OCI-LY3 (cell line): ENCODE measurements around the gene AMDHD1.
"Not testable (repeated sequence)": the region's sequence is repeated elsewhere in the genome, so short reads cannot be mapped to it uniquely, and the experiment has no call there.

Source experiments
- H2AFZ ChIP-seq: fragments of 200-600, 300-600 bp; shearing (Covaris generic); 2 replicates; pipeline ENCODE4 v1.6.0; 2014; ENCODE audit warnings: antibody characterized with exemption, low read depth, low read length
- H3K27ac ChIP-seq: fragments of 200-600, 300-600 bp; sonication (generic); 2 replicates; pipeline ENCODE4 v1.5.1; 2014; ENCODE audit warnings: mild to moderate bottlenecking, low read length, moderate library complexity, mixed read lengths
- H3K27me3 ChIP-seq: fragments of 200-600, 300-600 bp; sonication (generic); 2 replicates; pipeline ENCODE4 v1.6.1; 2014; ENCODE audit warnings: low read depth, low read length, mixed read lengths
- H3K36me3 ChIP-seq: fragments of 200-600, 300-600 bp; sonication (generic); replicated peaks from 2 replicates; pipeline ENCODE3; 2014; ENCODE audit warnings: low read depth, low read length, mixed read lengths
- H3K4me1 ChIP-seq: fragments of 300-600, 200-600 bp; sonication (generic); 2 replicates; pipeline ENCODE4 v1.6.1; 2014; ENCODE audit warnings: low read length, mixed read lengths
- H3K4me2 ChIP-seq: fragments of 200-600, 300-600 bp; sonication (generic); 2 replicates; pipeline ENCODE4 v1.6.1; 2014; ENCODE audit warnings: low read length, mixed read lengths
- H3K4me3 ChIP-seq: fragments of 300-600, 200-600 bp; sonication (generic); 2 replicates; pipeline ENCODE4 v1.5.1; 2014; ENCODE audit warnings: antibody characterized with exemption, mild to moderate bottlenecking, low read length, moderate library complexity
- H3K79me2 ChIP-seq: fragments of 300-600, 200-600 bp; shearing (Covaris generic); 2 replicates; pipeline ENCODE4 v1.6.1; 2014; ENCODE audit warnings: mild to moderate bottlenecking, low read length, mixed read lengths
- H3K9ac ChIP-seq: fragments of 300-600, 200-600 bp; shearing (Covaris generic); 2 replicates; pipeline ENCODE4 v1.6.0; 2014; ENCODE audit warnings: mild to moderate bottlenecking, low read length, moderate library complexity
- H3K9me3 ChIP-seq: fragments of 200-600, 300-600 bp; shearing (Covaris generic); 2 replicates; pipeline ENCODE4 v1.6.1; 2014; ENCODE audit warnings: low read length, mixed read lengths; ENCODE audit not compliant: insufficient read depth
- H4K20me1 ChIP-seq: fragments of 200-600, 300-600 bp; sonication (generic); 2 replicates; pipeline ENCODE4 v1.6.1; 2016; ENCODE audit warnings: low read length, mixed read lengths; ENCODE audit not compliant: insufficient read depth
- EZH2phosphoT487 ChIP-seq: fragments of 200-600 bp; shearing (Covaris generic); IDR thresholded peaks from 2 replicates; pipeline ENCODE4 v1.6.1; 2018; ENCODE audit warnings: antibody characterized with exemption, mixed run types, low read depth
- TF ChIP-seq, protein P1 (sequence below): fragments of 200-600, 300-600 bp; sonication (generic); IDR thresholded peaks from 2 replicates; pipeline ENCODE4 v1.5.1; 2014; ENCODE audit warnings: antibody characterized with exemption, low read length, low read depth

Gene AMDHD1

DNA sequence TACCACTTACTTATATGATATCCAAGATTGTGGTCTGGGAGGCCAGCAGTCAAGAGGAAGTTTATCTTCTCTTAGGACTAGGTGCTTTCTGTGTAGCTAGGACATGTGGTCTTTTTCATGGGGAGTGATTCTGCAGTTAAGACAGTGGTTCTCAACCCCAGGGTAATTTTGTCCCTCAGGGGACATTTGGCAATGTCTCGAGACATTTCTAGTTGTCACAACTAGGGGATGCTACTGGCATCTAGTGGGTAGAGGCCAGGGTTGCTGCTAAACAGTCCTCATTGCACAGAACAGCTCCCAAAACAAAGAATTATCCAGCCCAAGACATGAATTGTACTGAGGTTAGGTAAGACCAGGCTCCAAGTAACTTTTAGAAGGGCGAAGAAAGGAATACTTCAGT, 20.0 kb downstream of the AMDHD1 start:
- H3K4me3 ChIP-seq, result no peak overlapping the region

DNA sequence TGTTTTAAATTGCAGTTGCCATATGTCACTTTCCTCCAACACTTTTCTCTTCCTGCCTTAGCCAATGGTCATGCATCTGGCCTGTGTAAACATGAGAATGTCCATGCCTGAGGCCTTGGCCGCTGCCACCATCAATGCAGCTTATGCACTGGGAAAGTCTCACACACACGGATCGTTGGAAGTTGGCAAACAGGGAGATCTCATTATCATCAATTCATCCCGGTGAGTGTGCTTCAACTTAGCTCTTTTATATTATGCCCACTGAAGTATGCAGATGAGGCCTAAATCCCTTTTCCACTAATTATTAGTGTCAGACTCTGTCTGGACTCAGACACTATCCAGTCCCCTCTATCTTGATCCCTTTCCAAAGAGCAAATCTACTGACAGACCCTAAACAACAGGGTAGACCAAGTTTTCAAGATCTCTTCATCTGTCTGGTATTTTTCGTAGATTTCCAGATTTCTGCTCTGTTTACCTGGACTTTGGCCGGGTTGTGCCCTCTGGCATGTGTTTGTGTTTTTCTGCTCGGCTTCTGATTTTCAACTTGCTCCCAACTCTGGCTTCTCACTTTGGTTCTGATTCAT, 23.2 kb downstream of the AMDHD1 start:
- no peaks in the 10 kb centered on the region for H3K79me2 ChIP-seq
- no peak overlapping the region for H3K4me3 ChIP-seq
- no peak overlapping the region for H2AFZ ChIP-seq
- TF ChIP-seq, protein P1, sequence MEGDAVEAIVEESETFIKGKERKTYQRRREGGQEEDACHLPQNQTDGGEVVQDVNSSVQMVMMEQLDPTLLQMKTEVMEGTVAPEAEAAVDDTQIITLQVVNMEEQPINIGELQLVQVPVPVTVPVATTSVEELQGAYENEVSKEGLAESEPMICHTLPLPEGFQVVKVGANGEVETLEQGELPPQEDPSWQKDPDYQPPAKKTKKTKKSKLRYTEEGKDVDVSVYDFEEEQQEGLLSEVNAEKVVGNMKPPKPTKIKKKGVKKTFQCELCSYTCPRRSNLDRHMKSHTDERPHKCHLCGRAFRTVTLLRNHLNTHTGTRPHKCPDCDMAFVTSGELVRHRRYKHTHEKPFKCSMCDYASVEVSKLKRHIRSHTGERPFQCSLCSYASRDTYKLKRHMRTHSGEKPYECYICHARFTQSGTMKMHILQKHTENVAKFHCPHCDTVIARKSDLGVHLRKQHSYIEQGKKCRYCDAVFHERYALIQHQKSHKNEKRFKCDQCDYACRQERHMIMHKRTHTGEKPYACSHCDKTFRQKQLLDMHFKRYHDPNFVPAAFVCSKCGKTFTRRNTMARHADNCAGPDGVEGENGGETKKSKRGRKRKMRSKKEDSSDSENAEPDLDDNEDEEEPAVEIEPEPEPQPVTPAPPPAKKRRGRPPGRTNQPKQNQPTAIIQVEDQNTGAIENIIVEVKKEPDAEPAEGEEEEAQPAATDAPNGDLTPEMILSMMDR, result no peak
- TF ChIP-seq EZH2phosphoT487, result no peak
- no peak overlapping the region for H3K4me2 ChIP-seq
- no peak overlapping the region for H3K27ac ChIP-seq
- H3K9ac ChIP-seq, result no peak overlapping the region
- no peaks in the 10 kb centered on the region for H3K4me1 ChIP-seq
- no peaks in the 10 kb centered on the region for H3K9me3 ChIP-seq
- H3K27me3 ChIP-seq, result no peaks in the 10 kb centered on the region
- no peaks in the 10 kb centered on the region for H3K36me3 ChIP-seq
- no peaks in the 10 kb centered on the region for H4K20me1 ChIP-seq

More for the DNA sequence above, 20.0 kb downstream of the AMDHD1 start:
- H3K9me3 ChIP-seq, result no peaks in the 10 kb centered on the region
- no peak overlapping the region for H3K9ac ChIP-seq
- no peak overlapping the region for H3K4me2 ChIP-seq
- no peak overlapping the region for H2AFZ ChIP-seq
- H3K4me1 ChIP-seq, result no peaks in the 10 kb centered on the region
- H4K20me1 ChIP-seq, result no peaks in the 10 kb centered on the region
- H3K36me3 ChIP-seq, result no peaks in the 10 kb centered on the region
- TF ChIP-seq, protein P1, result peak; percentile 43
- TF ChIP-seq EZH2phosphoT487, result no peak
- H3K79me2 ChIP-seq, result no peaks in the 10 kb centered on the region
- no peaks in the 10 kb centered on the region for H3K27me3 ChIP-seq
- no peak overlapping the region for H3K27ac ChIP-seq

DNA sequence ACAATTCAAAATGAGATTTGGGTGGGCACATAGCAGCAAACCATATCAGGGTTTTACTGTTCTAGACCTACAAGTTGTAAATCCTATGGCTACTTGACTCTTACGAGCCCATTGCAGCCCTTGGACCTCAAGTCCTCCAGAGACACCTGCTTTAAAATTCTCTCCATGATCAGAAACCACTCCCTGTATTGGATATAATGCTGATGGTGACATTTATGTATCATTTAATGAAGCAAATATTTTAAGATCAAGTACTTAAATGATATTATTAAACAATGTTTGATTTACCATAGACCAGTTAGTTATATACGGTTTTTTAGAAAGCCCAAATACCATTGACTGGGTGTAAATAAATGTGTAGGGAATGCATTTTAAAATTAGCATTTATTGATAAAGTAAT, 24.2 kb downstream of the AMDHD1 start:
- Histone ChIP-seq H3K27ac (no peak overlapping the region), H2AFZ (no peak overlapping the region), H3K4me3 (no peak overlapping the region), H3K4me1 (no peaks in the 10 kb centered on the region), H3K4me2 (no peak overlapping the region), H3K27me3 (no peaks in the 10 kb centered on the region), H3K36me3 (no peaks in the 10 kb centered on the region), H4K20me1 (no peaks in the 10 kb centered on the region), H3K9me3 (no peaks in the 10 kb centered on the region), H3K9ac (no peak overlapping the region), H3K79me2 (no peaks in the 10 kb centered on the region)
- TF ChIP-seq, protein P1, result no peak
- no peak for TF ChIP-seq EZH2phosphoT487

DNA sequence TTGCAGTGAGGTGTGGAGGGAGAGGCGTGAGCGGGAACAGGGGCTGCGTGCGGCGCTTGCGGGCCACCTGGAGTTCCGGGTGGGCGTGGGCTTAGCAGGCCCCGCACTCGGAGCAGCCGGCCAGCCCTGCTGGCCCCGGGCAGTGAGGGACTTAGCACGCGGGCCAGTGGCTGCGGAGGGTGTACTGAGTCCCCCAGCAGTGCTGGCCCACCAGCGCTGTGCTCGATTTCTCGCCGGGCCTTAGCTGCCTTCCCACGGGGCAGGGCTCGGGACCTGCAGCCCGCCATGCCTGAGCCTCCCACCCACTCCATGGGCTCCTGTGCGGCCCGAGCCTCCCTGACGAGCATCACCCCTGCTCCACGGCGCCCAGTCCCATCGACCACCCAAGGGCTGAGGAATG, 26.0 kb downstream of the AMDHD1 start:
- not testable (repeated sequence) for H3K4me1 ChIP-seq, H3K79me2 ChIP-seq, H3K4me3 ChIP-seq, H4K20me1 ChIP-seq, H3K9me3 ChIP-seq, H3K27me3 ChIP-seq, H2AFZ ChIP-seq, H3K9ac ChIP-seq, H3K4me2 ChIP-seq, H3K27ac ChIP-seq, H3K36me3 ChIP-seq
